LNCaP clone FGC (cell line): ENCODE measurements around the gene SLAMF1.

Experiments
- DNase-seq: peaks from one replicate; pipeline ENCODE4 v3.0.0-alpha.2; 2011; ENCODE audit warnings: low read depth
- H3K4me3 ChIP-seq: 2 replicates; pipeline ENCODE4 v1.5.1; 2011; ENCODE audit warnings: mild to moderate bottlenecking, low read depth, low read length, control low read depth
- TF ChIP-seq, protein P1 (sequence below): IDR thresholded peaks from 2 replicates; pipeline ENCODE4 v1.5.1; 2012; ENCODE audit warnings: mild to moderate bottlenecking; ENCODE audit not compliant: control insufficient read depth, insufficient read depth; ENCODE audit errors: extremely low read depth

Gene SLAMF1

DNA sequence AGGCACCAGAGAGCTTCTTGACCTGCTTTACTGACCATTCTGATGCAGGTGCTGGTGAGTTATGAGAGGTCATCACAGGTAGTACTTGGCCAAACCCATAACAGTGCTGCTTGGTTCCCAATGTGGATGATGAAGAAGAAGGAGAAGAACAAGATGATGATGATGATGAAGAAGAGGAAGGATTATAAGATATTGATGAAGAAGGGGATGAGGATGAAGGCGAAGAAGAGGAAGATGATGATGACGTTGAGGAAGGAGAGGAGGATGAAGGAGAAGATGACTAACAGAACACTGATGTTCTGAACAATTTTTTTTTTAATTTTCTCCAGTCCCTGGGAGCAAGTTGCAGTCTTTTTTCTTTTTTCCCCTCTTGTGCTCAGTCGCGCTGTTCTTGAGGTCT is 23.9 kb upstream of the SLAMF1 start:
- DNase-seq = no peak
- H3K4me3 ChIP-seq = no peak overlapping the region
- TF ChIP-seq, protein P1, sequence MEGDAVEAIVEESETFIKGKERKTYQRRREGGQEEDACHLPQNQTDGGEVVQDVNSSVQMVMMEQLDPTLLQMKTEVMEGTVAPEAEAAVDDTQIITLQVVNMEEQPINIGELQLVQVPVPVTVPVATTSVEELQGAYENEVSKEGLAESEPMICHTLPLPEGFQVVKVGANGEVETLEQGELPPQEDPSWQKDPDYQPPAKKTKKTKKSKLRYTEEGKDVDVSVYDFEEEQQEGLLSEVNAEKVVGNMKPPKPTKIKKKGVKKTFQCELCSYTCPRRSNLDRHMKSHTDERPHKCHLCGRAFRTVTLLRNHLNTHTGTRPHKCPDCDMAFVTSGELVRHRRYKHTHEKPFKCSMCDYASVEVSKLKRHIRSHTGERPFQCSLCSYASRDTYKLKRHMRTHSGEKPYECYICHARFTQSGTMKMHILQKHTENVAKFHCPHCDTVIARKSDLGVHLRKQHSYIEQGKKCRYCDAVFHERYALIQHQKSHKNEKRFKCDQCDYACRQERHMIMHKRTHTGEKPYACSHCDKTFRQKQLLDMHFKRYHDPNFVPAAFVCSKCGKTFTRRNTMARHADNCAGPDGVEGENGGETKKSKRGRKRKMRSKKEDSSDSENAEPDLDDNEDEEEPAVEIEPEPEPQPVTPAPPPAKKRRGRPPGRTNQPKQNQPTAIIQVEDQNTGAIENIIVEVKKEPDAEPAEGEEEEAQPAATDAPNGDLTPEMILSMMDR = no peak

DNA sequence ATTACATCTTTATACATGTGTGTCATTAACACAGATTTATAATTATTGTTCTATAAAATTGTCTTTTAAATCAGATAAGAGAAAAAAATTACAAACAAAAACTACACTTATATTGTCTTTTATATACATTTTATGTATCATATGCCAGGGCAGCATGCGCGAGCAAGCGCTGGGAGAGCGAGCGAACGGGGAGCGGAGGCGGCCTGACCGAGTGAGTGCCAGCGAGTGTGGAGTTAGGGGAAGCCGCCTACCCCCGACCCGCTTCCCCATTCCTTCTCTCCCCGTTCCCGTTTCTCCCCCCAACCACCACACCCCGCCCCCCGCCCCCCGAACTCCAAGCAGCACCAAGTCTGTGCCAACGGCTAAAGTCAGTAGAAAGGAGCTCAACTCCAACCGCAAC is 23.0 kb upstream of the SLAMF1 start:
- no peak for DNase-seq
- no peak overlapping the region for H3K4me3 ChIP-seq
- TF ChIP-seq, protein P1 = no peak

DNA sequence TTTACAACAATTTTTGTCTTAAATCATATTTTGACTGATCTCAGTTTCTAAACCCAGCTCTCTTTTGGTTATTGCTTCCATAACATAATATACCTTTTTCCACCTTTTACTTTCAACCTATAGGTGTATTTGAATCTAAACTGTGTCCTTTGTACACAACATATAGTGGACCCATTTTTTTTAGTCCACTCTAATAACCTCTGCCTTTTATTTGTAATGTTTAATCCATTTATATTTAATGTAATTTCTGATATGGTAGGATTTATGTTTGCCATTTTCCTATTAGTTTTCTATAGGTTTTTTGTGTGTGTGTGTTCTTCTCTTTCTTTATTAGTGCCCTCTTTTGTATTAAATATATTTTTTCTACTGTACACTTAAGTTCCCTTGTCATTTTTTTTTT is 22.4 kb upstream of the SLAMF1 start:
- DNase-seq = no peak
- TF ChIP-seq, protein P1 = no peak
- no peak overlapping the region for H3K4me3 ChIP-seq

DNA sequence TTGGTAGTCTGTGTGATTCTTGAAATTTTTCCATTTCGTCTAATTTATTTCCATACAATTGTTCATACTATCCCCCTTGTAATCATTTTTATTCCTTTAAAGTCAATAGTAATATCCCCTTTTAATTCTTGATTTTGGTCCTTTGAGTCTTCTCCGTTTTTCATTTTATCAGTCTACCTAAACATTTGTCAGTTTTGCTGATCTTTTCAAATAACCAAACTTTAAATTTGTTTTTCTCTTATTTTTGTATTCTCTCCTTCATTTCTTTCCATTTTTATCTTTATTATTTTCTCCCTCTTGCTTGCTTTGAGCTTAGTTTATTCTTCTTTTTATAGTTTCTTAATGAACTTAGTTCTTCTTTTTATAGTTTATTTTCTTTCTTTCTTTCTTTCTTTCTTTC is 21.1 kb upstream of the SLAMF1 start:
- TF ChIP-seq, protein P1 = no peak
- no peak for DNase-seq
- no peak overlapping the region for H3K4me3 ChIP-seq

DNA sequence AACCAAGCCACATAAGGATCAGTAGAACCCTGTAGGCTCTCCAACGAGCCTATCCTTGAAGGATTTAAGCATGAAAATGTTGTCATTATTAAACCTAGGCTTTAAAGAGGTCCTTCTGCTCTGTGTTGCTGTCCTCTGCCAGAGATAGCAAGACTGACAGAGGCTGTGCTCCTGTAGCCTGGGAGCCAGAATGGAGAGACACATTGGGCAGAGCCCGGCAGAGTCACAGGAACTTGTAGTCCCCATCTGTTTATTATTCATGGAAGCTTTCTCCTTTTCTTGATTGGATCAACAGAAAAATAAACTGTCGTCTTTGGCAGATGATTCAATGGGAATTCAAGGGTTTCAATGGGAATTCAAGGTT is 19.2 kb upstream of the SLAMF1 start:
- TF ChIP-seq, protein P1 = no peak
- no peak overlapping the region for H3K4me3 ChIP-seq
- DNase-seq = no peak

DNA sequence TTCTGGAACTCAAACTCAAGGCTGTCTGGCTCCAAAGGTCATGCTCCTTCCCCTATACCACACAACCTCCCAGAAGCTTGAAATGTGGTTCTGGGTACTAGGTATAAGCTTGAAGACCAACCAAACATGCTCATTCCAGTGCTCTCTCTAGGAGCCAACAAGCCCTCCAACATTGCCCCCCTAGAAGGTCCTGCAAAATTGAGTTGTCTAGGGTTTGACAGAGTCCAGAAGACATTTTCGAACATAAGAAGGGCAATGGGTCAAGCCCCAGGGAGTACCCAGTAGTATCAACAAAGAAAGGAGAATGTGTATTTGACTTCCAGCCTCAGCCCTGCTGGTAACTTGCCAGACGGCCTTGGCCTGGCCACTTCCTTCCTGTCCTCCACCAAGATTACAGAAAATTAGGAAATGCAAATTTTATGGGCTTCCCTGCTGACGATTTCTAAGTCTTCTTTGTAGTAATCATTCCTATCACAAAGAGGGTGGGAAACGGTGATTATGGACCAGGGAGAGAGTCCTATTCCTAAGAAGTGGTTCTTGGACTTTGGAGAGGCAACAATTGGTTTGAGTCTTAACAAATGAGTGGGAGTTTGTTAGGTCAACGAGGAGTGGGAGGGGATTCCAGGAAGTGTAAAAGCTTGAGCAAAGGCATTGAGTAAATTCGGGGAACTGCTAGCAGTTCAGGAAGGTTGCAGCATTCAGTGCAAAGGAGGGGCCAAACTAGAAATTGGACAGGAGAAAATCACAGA is 18.7 kb upstream of the SLAMF1 start:
- DNase-seq = no peak
- no peak overlapping the region for H3K4me3 ChIP-seq
- TF ChIP-seq, protein P1 = no peak

DNA sequence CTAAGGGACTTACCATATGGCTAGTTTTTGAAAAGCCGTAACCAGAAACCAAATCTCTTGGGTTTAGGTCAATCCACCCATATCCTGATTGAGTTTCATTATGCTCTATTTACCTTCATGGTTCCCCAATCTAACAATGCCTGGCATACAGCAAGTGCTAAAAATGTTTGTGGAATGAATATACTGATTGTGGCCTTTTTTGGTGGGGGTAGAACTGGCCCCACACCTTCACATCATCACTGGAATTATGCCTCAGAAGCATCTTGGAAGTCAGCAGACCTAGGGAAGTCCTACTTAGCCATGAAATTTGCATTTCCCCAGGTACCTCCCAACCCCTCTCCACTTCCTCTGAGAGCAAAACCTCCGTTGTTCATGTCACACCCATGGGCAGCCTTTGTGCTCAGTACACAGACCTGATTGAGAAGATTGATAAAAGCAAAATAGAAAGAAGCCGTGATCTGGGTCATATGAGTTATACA is 17.8 kb upstream of the SLAMF1 start:
- TF ChIP-seq, protein P1 = no peak
- DNase-seq = no peak
- no peak overlapping the region for H3K4me3 ChIP-seq
